OCI-LY7 (cell line): Measurements from ENCODE around the gene ZNF185. TPM values are rescaled to one million over a fixed set of nuclear protein-coding genes. Genes with fewer than 3 reads are reported as not detected.

Source experiments
- BruUV-seq: library from RNA; stranded (reverse); fragments of 400-500 nt; replicated peaks from 2 replicates; lab custom pipeline; 2021; lab: Mats Ljungman, UMichigan
- CTCF ChIA-PET: fragments of 300-600 bp; sonication (Branson Sonifier 250); formaldehyde crosslinking; loops from one replicate; lab custom pipeline; 2022; ENCODE audit warnings: antibody characterized with exemption; ENCODE audit not compliant: unreplicated experiment; lab: Charles Lee
- POLR2A ChIA-PET: fragments of 300-600 bp; sonication (Branson Sonifier 250); formaldehyde crosslinking; loops from one replicate; lab custom pipeline; 2022; ENCODE audit warnings: antibody characterized with exemption; lab: Charles Lee
- DNase-seq: peaks from one replicate; pipeline ENCODE4 v3.0.0-alpha.2; 2015; ENCODE audit warnings: low spot score
- H2AFZ ChIP-seq: fragments of 200-600 bp; sonication (generic), shearing (Covaris generic); 2 replicates; pipeline ENCODE4 v1.6.1; 2014; ENCODE audit warnings: mild to moderate bottlenecking, antibody characterized with exemption, low read length, moderate library complexity
- H3K27ac ChIP-seq: fragments of 200-600 bp; sonication (generic); 2 replicates; pipeline ENCODE4 v1.5.1; 2014; ENCODE audit warnings: mixed run types, low read depth, mild to moderate bottlenecking, moderate library complexity, low read length, inconsistent platforms; ENCODE audit not compliant: poor library complexity, severe bottlenecking
- H3K36me3 ChIP-seq: fragments of 200-600 bp; sonication (generic); 2 replicates; pipeline ENCODE4 v1.6.1; 2014; ENCODE audit warnings: mild to moderate bottlenecking, antibody characterized with exemption, low read length, moderate library complexity, mixed read lengths; ENCODE audit not compliant: insufficient read depth
- H3K4me1 ChIP-seq: fragments of 200-600 bp; sonication (generic); 2 replicates; pipeline ENCODE4 v1.5.1; 2014; ENCODE audit warnings: mild to moderate bottlenecking, low read length; ENCODE audit not compliant: insufficient read depth, poor library complexity, severe bottlenecking
- H3K4me2 ChIP-seq: fragments of 200-600 bp; sonication (generic); 2 replicates; pipeline ENCODE4 v1.6.1; 2014; ENCODE audit warnings: mild to moderate bottlenecking, low read length
- H3K4me3 ChIP-seq: fragments of 200-600 bp; sonication (generic); 2 replicates; pipeline ENCODE4 v1.5.1; 2014; ENCODE audit warnings: mild to moderate bottlenecking, low read depth, low read length; ENCODE audit not compliant: poor library complexity, severe bottlenecking
- H3K79me2 ChIP-seq: fragments of 200-600 bp; sonication (generic); 2 replicates; pipeline ENCODE4 v1.6.1; 2016; ENCODE audit warnings: low read depth, mild to moderate bottlenecking, low read length, moderate library complexity, mixed read lengths; ENCODE audit not compliant: insufficient read depth
- H3K9me2 ChIP-seq: fragments of 200-600 bp; sonication (generic); 2 replicates; pipeline ENCODE4 v1.6.1; 2016; ENCODE audit warnings: mild to moderate bottlenecking, low read length, mixed read lengths; ENCODE audit not compliant: insufficient read depth
- H3K9me3 ChIP-seq: fragments of 200-600 bp; sonication (generic); 2 replicates; pipeline ENCODE4 v1.6.1; 2014; ENCODE audit warnings: mild to moderate bottlenecking, mixed run types, low read length, mixed read lengths
- H4K20me1 ChIP-seq: fragments of 200-600 bp; sonication (generic); 2 replicates; pipeline ENCODE4 v1.6.1; 2014; ENCODE audit warnings: mild to moderate bottlenecking, antibody characterized with exemption, low read length, moderate library complexity, mixed read lengths; ENCODE audit not compliant: insufficient read depth
- EZH2phosphoT487 ChIP-seq: fragments of 200-600 bp; sonication (generic); IDR thresholded peaks from 2 replicates; pipeline ENCODE4 v1.6.1; 2018; ENCODE audit warnings: low read depth, borderline replicate concordance, mild to moderate bottlenecking, mixed run types, antibody characterized with exemption, low read length, moderate library complexity, mixed read lengths
- intact Hi-C: fragments of 100-400 bp; cut with micrococcal nuclease; formaldehyde crosslinking; loops from one replicate; pipeline ENCODE4 v1.10.0; 2022; ENCODE audit not compliant: unreplicated experiment
- total RNA-seq, 2 experiments: library from RNA; depleted of rRNA in 1 of 2; stranded (reverse); fragments of >200 nt in 1 of 2; shearing (Covaris generic) in 1 of 2; gene quantifications; 2 replicates each; pipeline ENCODE4 v1.2.3, GENCODE V29; 2014 to 2022
- TF ChIP-seq, protein P1 (sequence below): fragments of 200-600 bp; sonication (generic); conservative IDR thresholded peaks from 2 replicates; pipeline ENCODE4 v1.5.1; 2014; ENCODE audit warnings: mild to moderate bottlenecking, antibody characterized with exemption, low read length, moderate library complexity, mixed read lengths

ZNF185 gene
- total RNA-seq, 2 experiments from 2014 or later, result 0.73 to 21.3 TPM

DNA sequence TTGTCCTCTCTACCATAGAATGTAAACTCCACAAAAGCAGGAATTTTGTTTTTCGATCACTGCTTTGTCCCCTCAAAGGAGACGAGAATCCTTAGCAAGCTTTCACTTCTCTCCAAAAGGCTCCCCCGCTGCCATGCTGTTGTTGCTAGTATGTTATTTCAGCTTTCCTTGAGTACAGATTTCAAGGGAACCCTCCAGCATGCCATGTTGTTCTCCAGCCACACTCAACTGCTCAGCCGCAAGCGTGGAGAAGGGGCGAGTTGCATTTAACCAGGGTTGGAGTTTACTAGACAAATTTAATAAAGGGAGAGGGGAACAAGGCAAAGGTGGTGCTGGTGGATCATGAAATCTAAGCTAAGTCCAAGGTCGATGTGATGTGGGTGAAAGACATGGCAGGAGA is 43.9 kb upstream of the ZNF185 start:
- no peaks in the 10 kb centered on the region for H4K20me1 ChIP-seq
- H3K4me1 ChIP-seq, result no peaks in the 10 kb centered on the region
- CTCF ChIA-PET, result no interaction called here
- no peaks in the 10 kb centered on the region for H3K9me3 ChIP-seq
- BruUV-seq, result no TSS peak
- no peak overlapping the region for H2AFZ ChIP-seq
- TF ChIP-seq EZH2phosphoT487, result no peak
- TF ChIP-seq, protein P1, sequence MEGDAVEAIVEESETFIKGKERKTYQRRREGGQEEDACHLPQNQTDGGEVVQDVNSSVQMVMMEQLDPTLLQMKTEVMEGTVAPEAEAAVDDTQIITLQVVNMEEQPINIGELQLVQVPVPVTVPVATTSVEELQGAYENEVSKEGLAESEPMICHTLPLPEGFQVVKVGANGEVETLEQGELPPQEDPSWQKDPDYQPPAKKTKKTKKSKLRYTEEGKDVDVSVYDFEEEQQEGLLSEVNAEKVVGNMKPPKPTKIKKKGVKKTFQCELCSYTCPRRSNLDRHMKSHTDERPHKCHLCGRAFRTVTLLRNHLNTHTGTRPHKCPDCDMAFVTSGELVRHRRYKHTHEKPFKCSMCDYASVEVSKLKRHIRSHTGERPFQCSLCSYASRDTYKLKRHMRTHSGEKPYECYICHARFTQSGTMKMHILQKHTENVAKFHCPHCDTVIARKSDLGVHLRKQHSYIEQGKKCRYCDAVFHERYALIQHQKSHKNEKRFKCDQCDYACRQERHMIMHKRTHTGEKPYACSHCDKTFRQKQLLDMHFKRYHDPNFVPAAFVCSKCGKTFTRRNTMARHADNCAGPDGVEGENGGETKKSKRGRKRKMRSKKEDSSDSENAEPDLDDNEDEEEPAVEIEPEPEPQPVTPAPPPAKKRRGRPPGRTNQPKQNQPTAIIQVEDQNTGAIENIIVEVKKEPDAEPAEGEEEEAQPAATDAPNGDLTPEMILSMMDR, result no peak
- no peak overlapping the region for H3K27ac ChIP-seq
- no peaks in the 10 kb centered on the region for H3K9me2 ChIP-seq
- no peaks in the 10 kb centered on the region for H3K79me2 ChIP-seq
- no peak overlapping the region for H3K4me3 ChIP-seq
- intact Hi-C loops, result no loop called here
- POLR2A ChIA-PET, result no interaction called here
- H3K36me3 ChIP-seq, result peaks cover 14% of the 10 kb centered on the region
- DNase-seq, result no peak
- H3K4me2 ChIP-seq, result no peak overlapping the region

DNA sequence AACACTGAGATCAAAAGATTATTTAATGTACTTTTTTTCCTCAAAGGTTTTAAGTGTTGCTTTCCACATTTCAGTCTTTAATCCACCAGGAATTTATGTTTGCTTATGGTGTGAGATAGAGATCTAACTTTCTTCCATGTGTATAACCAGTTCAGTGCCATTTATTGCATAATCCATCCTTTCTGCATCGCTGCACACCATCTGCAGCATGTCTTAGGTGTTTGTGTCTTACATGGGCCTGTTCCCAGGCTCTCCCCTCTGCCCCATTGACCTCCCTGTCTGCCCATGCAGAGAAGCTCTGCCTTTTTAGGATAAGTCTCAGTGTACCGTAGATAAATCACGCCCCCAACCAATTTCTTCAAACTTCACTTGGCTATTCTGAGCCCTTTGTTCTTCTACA is 36.8 kb upstream of the ZNF185 start:
- Histone ChIP-seq H3K36me3 (peaks cover 10% of the 10 kb centered on the region), H3K4me1 (no peaks in the 10 kb centered on the region), H3K9me3 (no peaks in the 10 kb centered on the region), H3K79me2 (no peaks in the 10 kb centered on the region), H4K20me1 (no peaks in the 10 kb centered on the region), H3K4me2 (no peak overlapping the region), H3K9me2 (no peaks in the 10 kb centered on the region), H3K4me3 (no peak overlapping the region), H2AFZ (no peak overlapping the region), H3K27ac (no peak overlapping the region)
- TF ChIP-seq EZH2phosphoT487, result no peak
- no TSS peak for BruUV-seq
- DNase-seq, result no peak
- POLR2A ChIA-PET, result interaction anchor here (0.6 kb wide), 1 partner anchor 26 kb away, joined by 3 read pairs; no protein-coding TSS in a partner anchor
- intact Hi-C loops, result no loop called here
- CTCF ChIA-PET, result no interaction called here

DNA sequence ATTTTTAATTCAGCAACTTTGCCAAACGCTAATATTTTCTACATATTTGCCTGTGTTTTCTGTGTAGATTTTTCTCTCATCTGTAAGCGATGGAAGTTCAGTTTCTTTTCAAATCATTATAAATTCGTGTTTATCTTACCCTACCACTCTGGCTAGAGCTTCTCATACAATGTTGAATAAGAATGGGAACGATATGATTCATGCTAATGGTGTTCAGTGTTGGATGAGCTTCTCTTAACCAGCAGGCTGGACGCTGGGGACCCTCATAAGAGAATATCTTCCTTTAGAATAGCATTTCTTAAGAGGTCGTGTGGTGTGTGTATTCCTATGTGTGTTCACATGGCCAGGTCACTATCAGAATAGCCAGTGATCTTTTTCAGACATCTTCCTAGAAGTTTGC is 36.0 kb upstream of the ZNF185 start:
- Histone ChIP-seq H4K20me1 (no peaks in the 10 kb centered on the region), H3K9me3 (no peaks in the 10 kb centered on the region), H2AFZ (no peak overlapping the region), H3K4me3 (no peak overlapping the region), H3K79me2 (no peaks in the 10 kb centered on the region), H3K36me3 (peaks cover 10% of the 10 kb centered on the region), H3K4me1 (no peaks in the 10 kb centered on the region), H3K27ac (no peak overlapping the region), H3K9me2 (no peaks in the 10 kb centered on the region), H3K4me2 (no peak overlapping the region)
- intact Hi-C loops, result no loop called here
- no peak for TF ChIP-seq EZH2phosphoT487
- TF ChIP-seq, protein P1, result no peak
- BruUV-seq, result no TSS peak
- POLR2A ChIA-PET, result interaction anchor here (0.6 kb wide), 1 partner anchor 26 kb away, joined by 3 read pairs; no protein-coding TSS in a partner anchor
- CTCF ChIA-PET, result no interaction called here
- no peak for DNase-seq
